Peyer's patch (tissue), 4 donors: ENCODE data around the gene MOCOS.

Experiments used
- CTCF ChIP-seq, 6 experiments: fragments of 450-650 bp in 4 of 6; fragments of 200-600 bp in 2 of 6; sonication (generic) in 1 of 6; IDR thresholded peaks; one replicate each; pipeline ENCODE4 v1.5.1; 2017 to 2019; ENCODE audit warnings: antibody characterized with exemption in 6 of 6, mild to moderate bottlenecking in 3 of 6, moderate library complexity in 1 of 6
- POLR2A ChIP-seq, 2 donors: fragments of 450-650 bp; IDR thresholded peaks; one replicate each; pipeline ENCODE4 v1.5.1; 2017; ENCODE audit warnings: antibody characterized with exemption in 2 of 2, mild to moderate bottlenecking in 2 of 2, moderate library complexity in 2 of 2

- no peak for TF ChIP-seq CTCF (IDR thresholded peaks at IDR 0.05)
- TF ChIP-seq POLR2A (IDR thresholded peaks at IDR 0.05) = no peak
Measured at GRCh38 chr18:36195427-36196122, 8.3 kb downstream of the MOCOS start.
